Endothelial cell of umbilical vein (primary cell): ENCODE results near the gene SLC25A29. TPM values are rescaled to one million over a fixed set of nuclear protein-coding genes. Genes with fewer than 3 reads are reported as not detected.

Experiments used
- BruUV-seq: library from RNA; stranded (reverse); fragments of 400-500 nt; replicated peaks from 2 replicates; lab custom pipeline; 2021; lab: Mats Ljungman, UMichigan
- CTCF ChIA-PET: fragments of 300-600, 350-600 bp; sonication (Branson Sonifier 250); formaldehyde crosslinking; loops from one replicate; lab custom pipeline; 2021; ENCODE audit warnings: antibody characterized with exemption, inconsistent platforms; lab: Charles Lee
- POLR2A ChIA-PET: fragments of 300-600, 350-600 bp; sonication (Branson Sonifier 250); formaldehyde crosslinking; loops from one replicate; lab custom pipeline; 2021; ENCODE audit warnings: antibody characterized with exemption, inconsistent platforms; lab: Charles Lee
- DNase-seq: peaks from one replicate; pipeline ENCODE4 v3.0.0-alpha.2; 2011; ENCODE audit warnings: low read depth, low spot score
- FAIRE-seq: peaks from 2 replicates; lab custom pipeline; 2011; peaks lifted over from hg19 to GRCh38; lab: Jason Lieb, UNC
- H2AFZ ChIP-seq: 2 replicates; pipeline ENCODE4 v1.6.0; 2012; ENCODE audit warnings: low read depth, low read length, control low read depth, inconsistent platforms
- H3K27ac ChIP-seq: 2 replicates; pipeline ENCODE4 v1.5.1; 2011; ENCODE audit warnings: low read depth, mild to moderate bottlenecking, control low read depth, low read length, moderate library complexity; ENCODE audit not compliant: insufficient read depth
- H3K27me3 ChIP-seq, 2 experiments: 2 replicates each; pipeline versions ENCODE4 v1.6.0 to v1.6.1; 2011; ENCODE audit warnings: low read length in 2 of 2, mixed read lengths in 1 of 2; ENCODE audit not compliant: control insufficient read depth in 2 of 2, insufficient read depth in 2 of 2
- H3K36me3 ChIP-seq, 2 experiments: 2 replicates in 1 of 2; 3 replicates in 1 of 2; pipeline ENCODE4 v1.5.1; 2011; ENCODE audit warnings: low read length in 2 of 2, mild to moderate bottlenecking in 1 of 2, moderate library complexity in 1 of 2; ENCODE audit not compliant: control insufficient read depth in 2 of 2, insufficient read depth in 2 of 2; ENCODE audit errors: extremely low read depth in 1 of 2
- H3K4me1 ChIP-seq: 3 replicates; pipeline ENCODE4 v1.5.1; 2011; ENCODE audit warnings: mild to moderate bottlenecking, low read length; ENCODE audit not compliant: control insufficient read depth, insufficient read depth; ENCODE audit errors: extremely low read depth
- H3K4me2 ChIP-seq: 2 replicates; pipeline ENCODE4 v1.6.1; 2011; ENCODE audit warnings: low read length, control low read depth, mixed read lengths; ENCODE audit not compliant: insufficient read depth
- H3K4me3 ChIP-seq, 3 experiments: fragments of 200-600 bp in 1 of 3; sonication (generic), shearing (Covaris generic) in 1 of 3; replicated peaks in 1 of 3; 2 replicates each; pipeline ENCODE4 v1.5.1; 2011 to 2016; ENCODE audit warnings: control low read depth in 3 of 3, low read length in 3 of 3, mild to moderate bottlenecking in 2 of 3, inconsistent platforms in 1 of 3, low read depth in 1 of 3, moderate library complexity in 1 of 3; ENCODE audit not compliant: insufficient read depth in 1 of 3
- H3K79me2 ChIP-seq: 2 replicates; pipeline ENCODE4 v1.6.0; 2012; ENCODE audit warnings: low read length, inconsistent platforms; ENCODE audit not compliant: control insufficient read depth, insufficient read depth
- H3K9ac ChIP-seq: replicated peaks from 2 replicates; pipeline ENCODE3; 2011; ENCODE audit warnings: low read length, control low read depth; ENCODE audit not compliant: insufficient read depth; ENCODE audit errors: extremely low read depth
- H3K9me1 ChIP-seq: replicated peaks from 3 replicates; pipeline ENCODE4 v1.6.0; 2011; ENCODE audit warnings: mild to moderate bottlenecking, low read length; ENCODE audit not compliant: control insufficient read depth, insufficient read depth; ENCODE audit errors: extremely low read depth
- H3K9me3 ChIP-seq: replicated peaks from 2 replicates; pipeline ENCODE4 v1.5.1; 2012; ENCODE audit warnings: low read length, inconsistent platforms; ENCODE audit not compliant: control insufficient read depth, insufficient read depth
- H4K20me1 ChIP-seq: replicated peaks from 2 replicates; pipeline ENCODE3; 2011; ENCODE audit warnings: mild to moderate bottlenecking, low read length; ENCODE audit not compliant: control insufficient read depth, insufficient read depth; ENCODE audit errors: extremely low read depth
- FOS ChIP-seq: IDR thresholded peaks from 2 replicates; pipeline ENCODE4 v1.6.1; 2011; ENCODE audit warnings: mild to moderate bottlenecking, low read length, moderate library complexity, borderline replicate concordance; ENCODE audit not compliant: insufficient read depth
- GATA2 ChIP-seq: IDR thresholded peaks from 2 replicates; pipeline ENCODE4 v1.7.0; 2011; ENCODE audit warnings: low read depth, mild to moderate bottlenecking, moderate library complexity, mixed read lengths, low read length; ENCODE audit not compliant: insufficient read length, insufficient read depth
- JUN ChIP-seq: IDR thresholded peaks from 2 replicates; pipeline ENCODE4 v1.6.1; 2011; ENCODE audit warnings: borderline replicate concordance, low read depth; ENCODE audit not compliant: insufficient read length, insufficient read depth
- MYC ChIP-seq: IDR thresholded peaks from one replicate; pipeline ENCODE4 v1.6.1; 2011; ENCODE audit warnings: mild to moderate bottlenecking, low read depth, low read length
- POLR2A ChIP-seq: IDR thresholded peaks from 2 replicates; pipeline ENCODE4 v1.6.1; 2012; ENCODE audit warnings: low read depth, mild to moderate bottlenecking, control low read depth, low read length
- POLR2AphosphoS5 ChIP-seq: IDR thresholded peaks from 2 replicates; pipeline ENCODE4 v1.6.1; 2012; ENCODE audit warnings: low read depth, mild to moderate bottlenecking, control low read depth, low read length, moderate library complexity; ENCODE audit not compliant: insufficient read depth
- dilution Hi-C: fragments of 300-500 bp; cut with MboI; formaldehyde crosslinking; loops from one replicate; pipeline ENCODE4 v1.15.0; 2019; ENCODE audit warnings: low sequenced_read_pairs; ENCODE audit not compliant: extremely low pct_ligation_motif_present
- intact Hi-C: fragments of 100-400 bp; cut with micrococcal nuclease; formaldehyde crosslinking; loops from one replicate; pipeline ENCODE4 v1.10.0; 2022
- polyA plus RNA-seq, 4 experiments: library from polyadenylated mRNA; depleted of rRNA in 3 of 4; stranded (reverse) in 3 of 4; unstranded in 1 of 4; fragments of >200 nt; gene quantifications; 2 replicates each; pipeline versions ENCODE4 v1.2.1 to v1.2.3, GENCODE V29; 2011 to 2012; ENCODE audit warnings: missing spikeins in 1 of 4
- total RNA-seq: library from RNA; stranded (reverse); gene quantifications from 2 replicates; pipeline ENCODE4 v1.2.3, GENCODE V29; 2021
- TF ChIP-seq, protein P1 (sequence below), 2 donors: IDR thresholded peaks; 1 replicate in 1 of 2; 2 replicates in 1 of 2; pipeline ENCODE4 v1.5.1; 2011; ENCODE audit warnings: low read length in 2 of 2, mild to moderate bottlenecking in 2 of 2, moderate library complexity in 2 of 2, control low read depth in 1 of 2, inconsistent platforms in 1 of 2, low read depth in 1 of 2; ENCODE audit not compliant: insufficient read depth in 1 of 2; ENCODE audit errors: extremely low read depth in 1 of 2
- TF ChIP-seq, protein P2 (sequence below): IDR thresholded peaks from 2 replicates; pipeline ENCODE4 v1.6.1; 2011; ENCODE audit not compliant: insufficient read depth, insufficient read length

Gene SLC25A29
- total and polyA plus RNA-seq, 2 donors (not counting 3 experiments of a cell fraction or from before 2014, with no cell fraction given), result 132 to 154 TPM

DNA sequence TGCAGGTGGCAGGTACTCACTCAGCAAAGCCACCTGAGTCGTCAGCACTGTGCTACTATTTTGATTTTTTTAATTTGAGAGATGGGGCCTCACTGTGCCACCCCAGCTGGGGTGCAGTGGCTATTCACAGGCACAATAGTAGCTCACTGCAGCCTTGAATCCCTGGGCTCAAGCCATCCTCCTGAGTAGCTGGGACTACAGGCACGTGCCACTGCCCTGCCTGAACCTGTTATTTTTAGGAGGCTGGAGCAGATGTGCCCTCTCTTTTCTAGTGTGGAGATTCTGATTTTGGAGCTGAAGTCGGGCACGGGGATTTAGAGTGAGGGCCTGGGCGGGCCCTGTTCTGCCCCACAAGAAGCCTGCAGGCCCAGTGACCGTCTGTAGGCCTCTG, 34.2 kb upstream of the SLC25A29 start:
- Histone ChIP-seq H4K20me1 (no peaks in the 10 kb centered on the region), H3K36me3 (peaks cover 15 to 40% of the 10 kb centered on the region in 2 experiments), H3K79me2 (no peaks in the 10 kb centered on the region), H3K27me3 (no peaks in the 10 kb centered on the region), H2AFZ (no peak overlapping the region), H3K9me3 (no peaks in the 10 kb centered on the region), H3K27ac (peak overlapping the region; percentile 76), H3K4me3 (no peak overlapping the region), H3K9ac (no peak overlapping the region), H3K4me2 (no peak overlapping the region), H3K4me1 (peaks cover 14% of the 10 kb centered on the region), H3K9me1 (no peaks in the 10 kb centered on the region)
- ChIA-PET CTCF (interaction anchor here (0.9 to 1.8 kb wide), 4 partner anchors 12 to 37 kb away, joined by 3 to 13 read pairs (median 4); no protein-coding TSS in a partner anchor), POLR2A (interaction anchor here (1.5 kb wide), 1 partner anchor 35 kb away, joined by 6 read pairs; a partner anchor contains a TSS)
- FAIRE-seq, result no peak
- DNase-seq, result no peak
- dilution Hi-C loops, result no loop called here
- no peak for TF ChIP-seq FOS
- TF ChIP-seq, protein P1, sequence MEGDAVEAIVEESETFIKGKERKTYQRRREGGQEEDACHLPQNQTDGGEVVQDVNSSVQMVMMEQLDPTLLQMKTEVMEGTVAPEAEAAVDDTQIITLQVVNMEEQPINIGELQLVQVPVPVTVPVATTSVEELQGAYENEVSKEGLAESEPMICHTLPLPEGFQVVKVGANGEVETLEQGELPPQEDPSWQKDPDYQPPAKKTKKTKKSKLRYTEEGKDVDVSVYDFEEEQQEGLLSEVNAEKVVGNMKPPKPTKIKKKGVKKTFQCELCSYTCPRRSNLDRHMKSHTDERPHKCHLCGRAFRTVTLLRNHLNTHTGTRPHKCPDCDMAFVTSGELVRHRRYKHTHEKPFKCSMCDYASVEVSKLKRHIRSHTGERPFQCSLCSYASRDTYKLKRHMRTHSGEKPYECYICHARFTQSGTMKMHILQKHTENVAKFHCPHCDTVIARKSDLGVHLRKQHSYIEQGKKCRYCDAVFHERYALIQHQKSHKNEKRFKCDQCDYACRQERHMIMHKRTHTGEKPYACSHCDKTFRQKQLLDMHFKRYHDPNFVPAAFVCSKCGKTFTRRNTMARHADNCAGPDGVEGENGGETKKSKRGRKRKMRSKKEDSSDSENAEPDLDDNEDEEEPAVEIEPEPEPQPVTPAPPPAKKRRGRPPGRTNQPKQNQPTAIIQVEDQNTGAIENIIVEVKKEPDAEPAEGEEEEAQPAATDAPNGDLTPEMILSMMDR (IDR thresholded peaks at IDR 0.05; ENCODE audit: extremely low read depth in 1 of 2, insufficient read depth in 1 of 2, low read depth in 1 of 2, low read length in 2 of 2), result no peak
- TF ChIP-seq POLR2AphosphoS5, result no peak
- no peak for TF ChIP-seq MYC
- TF ChIP-seq GATA2, result no peak
- TF ChIP-seq POLR2A, result no peak
- TF ChIP-seq, protein P2, sequence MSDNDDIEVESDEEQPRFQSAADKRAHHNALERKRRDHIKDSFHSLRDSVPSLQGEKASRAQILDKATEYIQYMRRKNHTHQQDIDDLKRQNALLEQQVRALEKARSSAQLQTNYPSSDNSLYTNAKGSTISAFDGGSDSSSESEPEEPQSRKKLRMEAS, result no peak
- no peak for TF ChIP-seq JUN
- no TSS peak for BruUV-seq
- intact Hi-C loops, result no loop called here
